ENCODE data around the gene CCR6. TPM values are rescaled to one million over a fixed set of nuclear protein-coding genes. Genes with fewer than 3 reads are reported as not detected.

The CCR6 gene
- total RNA-seq, 2 experiments from 2014 or later, result 0.10 to 0.35 TPM

DNA sequence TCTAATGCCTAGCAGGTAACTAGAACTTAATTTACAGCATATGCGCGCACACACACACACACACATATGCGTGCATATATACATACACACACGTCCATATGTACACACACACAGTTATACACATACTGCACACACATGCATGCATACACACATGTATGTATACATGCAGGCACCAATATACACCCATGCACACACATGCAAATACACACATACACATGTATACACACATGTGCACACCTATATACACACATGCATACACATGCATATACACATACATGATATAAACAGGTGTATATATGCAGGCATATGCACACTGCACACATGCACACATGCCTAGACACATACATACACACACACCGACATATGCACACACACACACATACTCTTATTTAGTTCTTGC, 1.9 kb downstream of the CCR6 start:
- Histone ChIP-seq H3K36me3 (ENCODE audit: insufficient read depth, low read length) (no peaks in the 10 kb centered on the region; the same call in 1 of the 2 replicates), H3K79me2 (ENCODE audit: insufficient read depth, low read depth, low read length) (no peaks in the 10 kb centered on the region), H3K4me1 (ENCODE audit: insufficient read depth, low read length, poor library complexity, severe bottlenecking) (peaks cover 70% of the 10 kb centered on the region), H3K9me2 (ENCODE audit: insufficient read depth, low read length) (no peaks in the 10 kb centered on the region), H2AFZ (ENCODE audit: low read length) (no peak overlapping the region), H3K9me3 (ENCODE audit: low read length) (no peaks in the 10 kb centered on the region), H3K4me2 (ENCODE audit: low read length) (peak overlapping the region; percentile 63; the same call in 1 of the 2 replicates), H3K27ac (ENCODE audit: low read depth, low read length, poor library complexity, severe bottlenecking) (peak overlapping the region; percentile 9), H3K4me3 (ENCODE audit: low read depth, low read length, poor library complexity, severe bottlenecking) (no peak overlapping the region), H4K20me1 (ENCODE audit: insufficient read depth, low read length) (no peaks in the 10 kb centered on the region)
- no TSS peak for BruUV-seq (replicated peaks)
- intact Hi-C loops (cut with micrococcal nuclease; ENCODE audit: unreplicated experiment), result no loop called here
- no peak for DNase-seq (ENCODE audit: low spot score)
- ChIA-PET POLR2A (interaction anchor here (0.7 to 8.0 kb wide), 13 partner anchors 10 to 849 kb away, joined by 3 to 96 read pairs (median 6); no protein-coding TSS in a partner anchor), CTCF (ENCODE audit: unreplicated experiment) (interaction anchor here (0.5 to 0.6 kb wide), 2 partner anchors 11 to 12 kb away, joined by 3 read pairs; no protein-coding TSS in a partner anchor)
- no peak for TF ChIP-seq EZH2phosphoT487 (IDR thresholded peaks at IDR 0.05; ENCODE audit: borderline replicate concordance, low read depth, low read length)
- TF ChIP-seq, protein P1, sequence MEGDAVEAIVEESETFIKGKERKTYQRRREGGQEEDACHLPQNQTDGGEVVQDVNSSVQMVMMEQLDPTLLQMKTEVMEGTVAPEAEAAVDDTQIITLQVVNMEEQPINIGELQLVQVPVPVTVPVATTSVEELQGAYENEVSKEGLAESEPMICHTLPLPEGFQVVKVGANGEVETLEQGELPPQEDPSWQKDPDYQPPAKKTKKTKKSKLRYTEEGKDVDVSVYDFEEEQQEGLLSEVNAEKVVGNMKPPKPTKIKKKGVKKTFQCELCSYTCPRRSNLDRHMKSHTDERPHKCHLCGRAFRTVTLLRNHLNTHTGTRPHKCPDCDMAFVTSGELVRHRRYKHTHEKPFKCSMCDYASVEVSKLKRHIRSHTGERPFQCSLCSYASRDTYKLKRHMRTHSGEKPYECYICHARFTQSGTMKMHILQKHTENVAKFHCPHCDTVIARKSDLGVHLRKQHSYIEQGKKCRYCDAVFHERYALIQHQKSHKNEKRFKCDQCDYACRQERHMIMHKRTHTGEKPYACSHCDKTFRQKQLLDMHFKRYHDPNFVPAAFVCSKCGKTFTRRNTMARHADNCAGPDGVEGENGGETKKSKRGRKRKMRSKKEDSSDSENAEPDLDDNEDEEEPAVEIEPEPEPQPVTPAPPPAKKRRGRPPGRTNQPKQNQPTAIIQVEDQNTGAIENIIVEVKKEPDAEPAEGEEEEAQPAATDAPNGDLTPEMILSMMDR (conservative IDR thresholded peaks at IDR 0.05; ENCODE audit: low read length), result no peak

DNA sequence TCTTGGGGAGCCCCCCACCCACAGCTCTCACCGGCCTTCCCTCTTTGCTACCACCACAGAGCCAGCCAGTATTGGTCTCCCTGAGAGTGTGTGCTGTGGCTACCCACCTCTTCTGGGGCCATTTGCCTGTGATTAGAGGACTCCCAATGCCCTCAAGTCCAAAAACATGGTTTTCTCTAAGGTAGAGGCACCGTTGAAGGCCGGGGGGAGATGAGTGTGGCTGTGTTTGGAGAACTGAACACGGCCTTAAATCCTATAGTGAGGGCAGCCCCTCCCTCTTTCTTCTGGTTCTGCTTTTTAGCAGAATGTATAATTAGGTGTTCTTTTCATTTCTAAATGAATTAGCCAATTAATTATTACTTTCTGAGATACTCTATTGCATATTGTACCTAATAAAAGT, 2.5 kb downstream of the CCR6 start:
- ChIA-PET POLR2A (interaction anchor here (4.5 to 8.0 kb wide), 2 partner anchors 10 to 34 kb away, joined by 34 to 96 read pairs; no protein-coding TSS in a partner anchor), CTCF (ENCODE audit: unreplicated experiment) (interaction anchor here (0.6 kb wide), 1 partner anchor 12 kb away, joined by 3 read pairs; no protein-coding TSS in a partner anchor)
- Histone ChIP-seq H3K4me3 (ENCODE audit: low read depth, low read length, poor library complexity, severe bottlenecking) (no peak overlapping the region), H2AFZ (ENCODE audit: low read length) (no peak overlapping the region), H3K79me2 (ENCODE audit: insufficient read depth, low read depth, low read length) (no peaks in the 10 kb centered on the region), H3K9me3 (ENCODE audit: low read length) (no peaks in the 10 kb centered on the region), H3K36me3 (ENCODE audit: insufficient read depth, low read length) (no peaks in the 10 kb centered on the region; the same call in 1 of the 2 replicates), H3K9me2 (ENCODE audit: insufficient read depth, low read length) (no peaks in the 10 kb centered on the region), H3K4me2 (ENCODE audit: low read length) (no peak overlapping the region), H4K20me1 (ENCODE audit: insufficient read depth, low read length) (no peaks in the 10 kb centered on the region), H3K4me1 (ENCODE audit: insufficient read depth, low read length, poor library complexity, severe bottlenecking) (peaks cover 70% of the 10 kb centered on the region), H3K27ac (ENCODE audit: low read depth, low read length, poor library complexity, severe bottlenecking) (no peak overlapping the region)
- TF ChIP-seq, protein P1 (conservative IDR thresholded peaks at IDR 0.05; ENCODE audit: low read length), result no peak
- no peak for TF ChIP-seq EZH2phosphoT487 (IDR thresholded peaks at IDR 0.05; ENCODE audit: borderline replicate concordance, low read depth, low read length)
- no TSS peak for BruUV-seq (replicated peaks)
- no peak for DNase-seq (ENCODE audit: low spot score)
- intact Hi-C loops (cut with micrococcal nuclease; ENCODE audit: unreplicated experiment), result no loop called here

DNA sequence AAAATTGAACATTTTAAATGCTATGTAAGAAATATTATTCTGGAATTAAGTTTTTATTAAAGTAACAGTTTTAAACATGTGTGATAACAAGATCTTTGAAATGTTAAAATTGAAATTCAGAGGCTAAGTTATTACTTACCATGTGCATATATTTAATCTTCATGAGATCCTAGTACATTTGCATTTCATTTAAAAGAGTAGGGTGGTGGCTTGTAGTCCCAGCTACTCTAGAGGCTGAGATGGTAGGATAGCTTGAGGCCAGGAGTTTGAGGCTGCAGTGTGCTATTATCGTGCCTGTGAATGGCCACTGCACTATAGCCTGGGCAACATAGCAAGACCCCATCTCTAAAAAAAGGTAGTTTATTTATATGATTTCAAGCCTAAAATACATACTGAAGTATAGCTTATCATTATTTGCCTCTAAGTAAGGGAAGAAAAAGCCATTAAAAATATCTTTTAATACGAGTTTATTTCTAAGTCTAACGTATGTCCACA, 3.0 kb downstream of the CCR6 start:
- DNase-seq (ENCODE audit: low spot score), result no peak
- BruUV-seq (replicated peaks), result no TSS peak
- Histone ChIP-seq H3K27ac (ENCODE audit: low read depth, low read length, poor library complexity, severe bottlenecking) (no peak overlapping the region), H3K9me3 (ENCODE audit: low read length) (no peaks in the 10 kb centered on the region), H3K79me2 (ENCODE audit: insufficient read depth, low read depth, low read length) (no peaks in the 10 kb centered on the region), H4K20me1 (ENCODE audit: insufficient read depth, low read length) (no peaks in the 10 kb centered on the region), H3K4me1 (ENCODE audit: insufficient read depth, low read length, poor library complexity, severe bottlenecking) (peaks cover 70% of the 10 kb centered on the region), H3K36me3 (ENCODE audit: insufficient read depth, low read length) (no peaks in the 10 kb centered on the region; the same call in 1 of the 2 replicates), H3K4me3 (ENCODE audit: low read depth, low read length, poor library complexity, severe bottlenecking) (no peak overlapping the region), H2AFZ (ENCODE audit: low read length) (no peak overlapping the region), H3K9me2 (ENCODE audit: insufficient read depth, low read length) (no peaks in the 10 kb centered on the region), H3K4me2 (ENCODE audit: low read length) (no peak overlapping the region)
- intact Hi-C loops (cut with micrococcal nuclease; ENCODE audit: unreplicated experiment), result no loop called here
- ChIA-PET CTCF (ENCODE audit: unreplicated experiment) (no interaction called here), POLR2A (interaction anchor here (4.5 kb wide), 1 partner anchor 9 kb away, joined by 34 read pairs; no protein-coding TSS in a partner anchor)
- TF ChIP-seq EZH2phosphoT487 (IDR thresholded peaks at IDR 0.05; ENCODE audit: borderline replicate concordance, low read depth, low read length), result no peak
- TF ChIP-seq, protein P1 (conservative IDR thresholded peaks at IDR 0.05; ENCODE audit: low read length), result no peak

Measured in OCI-LY7 (cell line).